ENCODE results near the gene GPAT3.

DNA sequence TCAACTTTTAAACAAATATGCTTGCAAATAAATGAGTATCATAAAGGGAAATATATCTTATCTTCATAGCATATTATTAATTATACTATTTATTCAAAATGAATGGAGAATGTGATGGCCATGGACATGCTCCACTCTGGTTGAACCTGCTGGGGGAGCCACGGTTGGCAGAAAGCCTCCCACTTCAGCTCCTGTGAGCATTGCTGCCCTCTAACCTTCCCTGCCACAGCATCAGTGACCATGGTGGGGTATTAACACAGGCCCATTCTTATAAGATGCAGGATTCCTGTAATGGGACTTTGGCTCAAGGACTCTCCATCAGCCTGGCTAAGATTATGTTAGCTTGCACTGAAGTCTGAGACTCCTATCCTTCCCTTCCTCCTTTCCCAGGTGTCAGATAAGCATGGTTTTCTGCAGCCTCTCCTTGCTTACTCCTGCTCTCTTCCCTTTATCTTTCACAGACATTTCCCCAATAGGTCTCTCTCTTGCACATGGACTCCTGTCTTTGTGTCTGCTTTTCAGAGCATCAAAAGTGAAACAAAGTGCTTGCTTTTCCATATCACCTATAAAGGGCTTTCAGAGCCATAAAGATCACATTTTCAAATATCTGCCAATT lies 46.1 kb upstream of the GPAT3 start:
- TF ChIP-seq, protein P1, sequence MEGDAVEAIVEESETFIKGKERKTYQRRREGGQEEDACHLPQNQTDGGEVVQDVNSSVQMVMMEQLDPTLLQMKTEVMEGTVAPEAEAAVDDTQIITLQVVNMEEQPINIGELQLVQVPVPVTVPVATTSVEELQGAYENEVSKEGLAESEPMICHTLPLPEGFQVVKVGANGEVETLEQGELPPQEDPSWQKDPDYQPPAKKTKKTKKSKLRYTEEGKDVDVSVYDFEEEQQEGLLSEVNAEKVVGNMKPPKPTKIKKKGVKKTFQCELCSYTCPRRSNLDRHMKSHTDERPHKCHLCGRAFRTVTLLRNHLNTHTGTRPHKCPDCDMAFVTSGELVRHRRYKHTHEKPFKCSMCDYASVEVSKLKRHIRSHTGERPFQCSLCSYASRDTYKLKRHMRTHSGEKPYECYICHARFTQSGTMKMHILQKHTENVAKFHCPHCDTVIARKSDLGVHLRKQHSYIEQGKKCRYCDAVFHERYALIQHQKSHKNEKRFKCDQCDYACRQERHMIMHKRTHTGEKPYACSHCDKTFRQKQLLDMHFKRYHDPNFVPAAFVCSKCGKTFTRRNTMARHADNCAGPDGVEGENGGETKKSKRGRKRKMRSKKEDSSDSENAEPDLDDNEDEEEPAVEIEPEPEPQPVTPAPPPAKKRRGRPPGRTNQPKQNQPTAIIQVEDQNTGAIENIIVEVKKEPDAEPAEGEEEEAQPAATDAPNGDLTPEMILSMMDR (IDR thresholded peaks at IDR 0.05) = no peak
- TF ChIP-seq EP300 (IDR thresholded peaks at IDR 0.05) = no peak
- TF ChIP-seq POLR2A (IDR thresholded peaks at IDR 0.05) = no peak
- no peak for TF ChIP-seq POLR2AphosphoS5 (IDR thresholded peaks at IDR 0.05)
